Stimulated activated CD4-positive, alpha-beta T cell treated with anti-CD3 and anti-CD28 coated beads, Interleukin-15, amount 100 ng/mL, for 1 hour (primary cell): Measurements from ENCODE around the gene MAP1LC3B.

Experiments
- DNase-seq, 2 donors: peaks; one replicate each; pipeline ENCODE4 v3.0.0-alpha.2; 2020; ENCODE audit warnings: low read depth in 1 of 2, low spot score in 1 of 2

Gene MAP1LC3B

DNA sequence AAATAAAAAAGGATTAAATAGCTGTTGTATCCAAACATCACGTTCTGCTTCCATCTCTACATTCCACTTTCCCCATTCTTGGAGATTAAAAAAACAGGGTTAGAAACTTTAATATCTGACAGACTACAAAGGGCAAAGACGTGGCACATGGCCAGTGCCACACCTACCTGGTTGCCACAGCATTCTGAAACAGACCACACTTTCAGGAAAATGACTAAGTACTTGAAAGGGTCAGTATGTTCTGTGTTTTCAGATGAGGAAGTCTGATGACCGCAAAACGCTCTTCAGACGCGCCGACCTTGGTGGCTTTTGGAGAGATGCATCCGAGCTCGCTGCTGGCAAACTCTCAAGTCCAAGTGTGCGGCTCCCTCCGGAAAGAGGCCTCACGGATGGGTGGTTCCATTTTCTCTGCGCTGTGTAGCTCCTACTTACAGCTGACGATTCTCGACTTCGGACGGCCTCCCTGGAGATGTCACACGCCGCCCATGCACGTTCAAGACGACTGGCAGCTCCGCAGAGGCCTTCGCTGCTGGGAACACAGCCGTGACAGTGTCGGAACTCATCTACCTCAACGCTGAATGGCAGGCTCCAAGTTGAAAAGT lies 15.5 kb downstream of the MAP1LC3B start:
- DNase-seq: no peak

DNA sequence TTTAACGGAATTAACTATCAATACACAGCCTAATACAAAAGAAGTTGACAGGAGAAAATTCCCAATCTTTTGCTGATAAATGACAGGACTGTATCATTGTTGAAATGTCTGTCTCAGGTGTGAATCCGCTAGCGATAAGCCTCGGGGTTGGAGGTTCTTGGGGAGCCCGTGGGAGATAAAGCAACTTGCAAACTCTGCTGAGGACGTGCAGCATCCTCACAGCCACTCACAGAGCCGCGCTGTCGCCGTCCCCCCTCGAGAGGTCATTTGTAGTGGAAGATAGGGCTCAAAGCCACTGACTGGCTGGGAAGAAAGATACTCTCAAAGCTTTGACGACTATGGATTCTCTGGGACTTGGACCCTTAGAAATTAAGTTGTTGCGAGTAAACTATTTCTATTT lies 17.0 kb downstream of the MAP1LC3B start:
- DNase-seq: no peak

DNA sequence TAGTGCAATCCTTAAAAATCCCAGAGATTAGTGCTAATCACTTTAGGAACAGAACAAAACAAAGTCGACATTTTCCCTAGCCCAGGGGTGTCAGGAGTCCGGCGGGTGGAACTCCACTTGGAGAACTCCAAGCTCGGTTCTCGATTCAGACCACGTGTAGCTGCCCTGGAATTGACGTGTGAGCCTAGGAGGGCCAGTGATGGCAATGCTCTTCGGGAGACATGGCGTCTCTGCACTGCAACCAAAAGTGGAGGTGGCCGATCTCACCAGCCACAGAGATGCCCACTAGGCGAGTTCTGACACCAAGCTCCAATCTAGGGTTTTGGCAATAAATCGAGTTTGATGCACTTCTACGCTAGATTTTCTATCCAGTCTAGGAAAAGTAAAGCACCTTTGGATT lies 17.6 kb downstream of the MAP1LC3B start:
- DNase-seq: no peak

DNA sequence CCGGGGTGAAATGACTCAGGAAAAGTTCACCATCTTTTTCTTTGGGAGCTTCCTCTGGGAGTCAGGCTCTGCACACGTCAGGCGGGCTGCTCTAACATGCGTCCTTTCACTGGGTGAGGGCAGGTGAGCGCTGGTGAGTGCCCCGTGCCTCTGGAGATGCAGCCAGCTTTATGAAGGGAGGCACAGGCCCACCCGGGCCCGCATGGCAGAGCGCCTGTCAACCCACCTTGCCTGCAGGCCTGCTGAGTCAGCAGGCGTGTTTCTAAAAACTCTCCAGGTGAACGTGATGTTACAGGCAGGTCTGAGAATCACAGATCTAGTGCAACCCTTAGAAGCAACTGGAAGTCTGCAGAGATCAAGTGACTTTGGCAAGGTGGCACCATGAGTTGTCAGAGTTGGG lies 18.4 kb downstream of the MAP1LC3B start:
- DNase-seq: no peak

DNA sequence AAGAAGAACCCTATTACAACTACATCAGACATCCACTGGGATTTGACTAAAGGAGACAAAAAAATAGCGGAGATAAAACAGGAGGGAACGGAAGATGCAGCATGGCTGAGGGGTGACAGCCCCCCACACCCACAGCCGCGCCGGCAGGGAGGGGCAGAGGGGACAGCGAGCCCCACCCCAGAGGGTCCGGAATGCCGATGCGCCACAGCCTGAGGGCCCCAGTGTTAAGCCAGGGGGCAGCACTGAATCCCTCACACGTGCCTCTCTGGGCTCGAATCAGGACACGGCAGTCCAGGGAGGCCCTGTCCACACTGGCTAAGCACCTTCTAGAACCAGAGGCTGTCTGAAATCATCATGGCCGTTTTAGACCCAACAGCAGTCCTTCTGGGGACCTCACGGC lies 18.8 kb downstream of the MAP1LC3B start:
- no peak for DNase-seq

DNA sequence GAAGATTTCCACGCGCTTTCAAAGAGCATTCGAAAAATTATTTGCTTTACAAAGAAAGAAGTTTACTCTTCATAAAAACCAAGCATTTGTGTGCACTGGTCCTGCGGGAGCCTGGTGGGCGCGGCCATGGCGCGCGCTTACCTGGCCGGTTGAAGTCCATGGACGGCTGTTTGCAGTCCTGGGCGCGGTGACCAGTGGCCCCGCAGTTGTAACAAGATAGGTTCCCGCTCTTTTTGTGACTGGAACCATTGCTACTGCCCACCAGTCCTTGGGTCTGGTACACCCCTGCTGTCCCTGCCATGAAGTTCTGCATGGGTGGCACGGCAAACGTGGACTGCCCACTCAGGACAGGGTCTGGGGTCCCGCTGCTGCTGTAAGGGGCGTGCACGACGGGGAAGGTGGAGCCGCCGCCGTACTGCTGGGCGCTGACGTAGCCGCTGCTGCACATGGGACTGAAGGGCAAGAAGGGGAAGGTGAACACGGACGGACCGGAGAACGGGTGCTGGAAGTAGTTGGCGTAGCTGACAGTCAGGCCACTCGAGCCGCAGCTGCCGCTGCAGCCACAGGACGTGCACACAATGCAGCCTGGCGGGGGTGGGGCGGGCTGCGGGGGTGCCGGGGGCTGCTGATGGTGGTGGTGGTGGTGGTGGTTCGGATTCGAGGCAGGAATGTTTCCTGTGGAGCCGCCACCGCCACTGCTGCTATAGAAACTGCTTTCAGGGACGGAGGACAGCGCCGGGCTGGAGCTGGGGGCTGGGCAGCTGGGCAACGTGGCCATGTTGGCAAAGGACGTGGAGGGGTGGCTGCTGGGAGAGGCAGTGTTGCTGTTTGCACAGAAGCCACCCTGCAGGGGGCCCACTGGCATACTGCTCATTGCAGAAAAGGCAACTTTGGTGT lies 19.5 kb downstream of the MAP1LC3B start:
- no peak for DNase-seq

DNA sequence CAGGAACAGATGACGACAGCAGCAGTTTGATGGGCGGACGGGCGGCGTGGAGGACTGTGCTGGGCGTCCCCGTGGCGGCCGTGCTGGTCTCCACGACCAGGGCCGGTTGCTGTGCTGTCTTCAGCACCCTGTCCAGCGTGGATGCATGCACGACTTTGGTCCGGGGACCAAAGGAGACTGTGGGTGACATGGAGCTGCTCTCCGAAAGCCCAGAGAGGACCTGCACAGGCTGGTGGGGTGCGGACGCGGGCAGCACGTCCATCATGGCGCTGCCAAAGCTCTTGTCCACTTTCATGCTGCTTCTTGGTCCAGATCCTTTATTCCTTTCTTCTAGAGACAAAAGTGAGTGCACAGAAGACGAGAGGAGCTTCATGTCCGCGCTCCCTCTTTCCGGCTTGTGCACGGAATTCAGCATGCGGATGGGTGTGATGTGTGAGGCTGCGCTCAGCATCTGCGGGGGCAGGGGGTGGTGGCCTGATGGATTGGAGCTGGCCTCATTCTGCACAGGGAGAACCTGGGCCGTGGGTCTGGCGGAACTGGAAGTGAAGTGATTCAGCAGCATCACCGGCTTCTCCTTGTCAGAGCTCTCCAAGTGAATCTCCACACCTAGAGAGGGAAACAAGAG lies 20.3 kb downstream of the MAP1LC3B start:
- no peak for DNase-seq

DNA sequence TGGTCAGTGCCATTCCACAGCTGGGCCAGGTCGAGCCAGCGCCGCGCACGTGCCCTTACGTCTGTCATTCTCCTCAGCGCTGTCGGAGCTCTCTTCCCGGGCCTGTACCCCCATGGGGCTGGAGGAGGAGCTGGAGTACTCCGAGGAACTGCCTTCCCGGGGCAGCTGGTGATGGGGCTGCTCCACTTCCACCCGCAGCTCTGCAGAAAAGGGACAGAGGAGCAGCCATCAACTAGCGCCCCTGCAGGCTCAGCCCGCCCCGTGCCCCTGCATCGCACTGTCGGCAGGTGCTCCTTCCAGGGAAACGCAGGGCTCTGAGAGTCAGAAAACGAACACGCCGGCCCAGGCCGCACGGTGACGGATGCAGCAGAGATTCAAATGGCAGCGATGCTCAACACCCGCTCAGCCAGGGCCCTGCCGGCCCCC lies 20.9 kb downstream of the MAP1LC3B start:
- no peak for DNase-seq

DNA sequence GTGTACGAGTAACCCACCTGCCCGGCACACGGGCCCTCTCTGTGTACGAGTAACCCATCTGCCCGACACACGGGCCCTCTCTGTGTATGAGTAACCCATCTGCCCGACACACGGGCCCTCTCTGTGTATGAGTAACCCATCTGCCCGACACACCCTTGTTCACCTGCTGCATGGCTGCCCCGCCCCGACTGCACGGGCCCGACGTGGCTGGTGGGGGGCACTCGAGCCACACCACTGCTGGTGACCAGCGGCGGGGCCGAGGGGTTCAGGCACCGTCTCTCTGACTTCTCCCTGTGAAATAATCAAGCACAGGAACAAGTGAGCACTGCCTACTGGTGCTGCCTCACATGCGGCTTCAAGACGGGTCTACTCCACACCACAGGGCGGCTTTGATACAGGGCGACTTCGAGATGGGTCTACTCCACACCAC lies 22.1 kb downstream of the MAP1LC3B start:
- no peak for DNase-seq

DNA sequence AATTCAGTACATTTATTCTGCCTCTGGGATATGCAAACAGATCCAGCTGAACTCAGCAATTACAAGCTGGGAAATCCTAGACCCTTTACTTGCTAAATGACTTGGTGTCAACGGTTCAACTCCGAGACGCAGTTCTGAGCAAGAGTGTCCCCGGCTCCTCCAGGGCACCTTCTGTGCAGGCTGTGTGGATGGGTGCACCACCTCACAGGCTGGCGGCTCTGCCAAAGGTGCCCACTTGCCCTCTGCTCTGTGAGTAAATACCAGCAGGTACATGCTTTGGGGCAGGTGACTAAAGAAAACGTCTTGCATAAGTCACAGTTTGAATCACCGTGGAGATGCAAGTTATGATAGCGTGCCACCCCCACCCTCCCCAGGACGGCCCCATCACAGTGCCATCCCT lies 23.3 kb downstream of the MAP1LC3B start:
- DNase-seq: no peak

DNA sequence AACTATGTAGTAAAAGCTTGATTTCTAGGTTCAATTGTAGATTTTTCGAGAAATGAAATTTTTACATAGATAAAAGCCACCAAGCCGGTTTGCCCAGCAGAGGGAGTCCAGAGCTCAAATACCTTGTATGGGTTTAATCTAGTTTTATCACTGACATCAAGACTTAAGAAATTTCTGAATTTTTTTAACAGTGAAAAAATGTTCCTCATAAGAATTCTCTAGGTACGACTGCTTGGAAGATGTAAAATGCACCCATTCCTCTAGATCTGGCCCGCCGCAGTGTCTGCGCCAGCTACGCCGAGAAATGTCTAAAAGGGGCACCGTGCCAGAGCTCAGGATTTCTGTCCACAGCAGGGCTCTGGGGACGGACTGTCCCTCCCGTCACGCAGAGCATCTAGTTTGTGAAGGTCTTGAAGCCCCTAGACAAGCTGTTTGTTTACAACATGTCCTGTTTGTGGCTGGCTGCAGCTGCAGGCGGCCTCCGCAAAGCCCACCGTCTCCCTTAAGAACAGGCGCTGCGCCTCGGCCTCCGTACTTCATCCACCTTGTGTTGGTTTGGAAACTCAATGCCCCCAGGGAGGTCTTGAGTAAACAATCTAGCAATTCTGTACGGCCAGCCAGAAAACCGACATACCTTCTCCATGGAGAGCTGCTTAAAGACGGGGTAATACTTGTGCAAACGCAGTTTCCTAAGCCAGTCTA lies 24.8 kb downstream of the MAP1LC3B start:
- DNase-seq: no peak

DNA sequence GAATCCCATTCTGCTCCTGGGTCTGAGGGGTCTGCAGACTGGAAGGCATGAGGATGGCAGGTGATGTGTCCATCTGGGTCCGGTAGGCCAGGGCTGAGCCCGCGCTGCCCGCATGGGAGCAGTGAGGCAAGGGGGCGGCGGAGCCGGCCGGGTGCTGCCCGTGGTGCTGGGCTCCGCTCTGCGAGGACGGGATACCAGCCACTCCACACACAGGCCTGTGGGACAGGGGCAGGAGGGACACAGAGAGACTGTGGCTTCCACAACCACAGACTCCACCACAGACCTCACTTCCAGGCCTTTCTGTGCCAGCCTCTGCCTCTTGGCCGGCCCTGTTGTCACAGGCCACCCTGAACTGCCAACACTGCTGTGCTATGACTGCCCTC lies 25.4 kb downstream of the MAP1LC3B start:
- no peak for DNase-seq

DNA sequence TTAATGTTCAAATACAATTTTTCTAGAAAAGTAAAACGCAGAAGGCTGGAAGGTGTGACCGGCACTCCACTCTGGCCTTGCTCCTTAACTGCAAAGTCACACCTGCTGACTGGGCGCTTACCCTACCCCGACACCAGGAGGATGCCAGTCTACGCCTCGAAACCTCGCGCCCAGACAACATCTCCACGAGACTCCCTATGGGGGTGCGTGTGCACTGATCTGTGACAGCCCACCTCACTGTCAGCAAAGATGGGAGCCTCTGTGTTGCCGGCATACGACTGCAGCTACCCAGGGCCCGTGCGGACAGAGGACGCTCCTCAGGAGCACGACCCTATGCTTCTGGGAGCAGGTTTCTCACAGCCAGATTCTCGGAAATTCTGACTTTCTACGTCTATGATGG lies 26.1 kb downstream of the MAP1LC3B start:
- no peak for DNase-seq

DNA sequence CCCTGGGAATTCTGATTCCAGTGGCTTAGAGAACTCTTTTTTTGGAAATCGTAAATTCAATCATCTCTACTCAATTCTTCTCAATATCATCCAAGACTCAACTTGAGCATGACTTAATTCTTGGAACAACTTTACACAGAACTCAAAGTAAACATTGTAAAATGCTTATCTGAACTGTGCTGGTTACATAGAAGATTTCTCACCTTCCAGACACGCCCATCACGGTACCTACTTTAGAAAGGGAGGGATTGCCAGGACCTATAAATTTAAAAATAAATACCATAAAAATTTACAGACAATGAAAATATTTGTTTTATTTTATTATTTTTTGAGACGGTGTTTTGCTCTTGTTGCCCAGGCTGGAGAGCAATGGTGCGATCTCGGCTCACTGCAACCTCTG lies 26.5 kb downstream of the MAP1LC3B start:
- no peak for DNase-seq

DNA sequence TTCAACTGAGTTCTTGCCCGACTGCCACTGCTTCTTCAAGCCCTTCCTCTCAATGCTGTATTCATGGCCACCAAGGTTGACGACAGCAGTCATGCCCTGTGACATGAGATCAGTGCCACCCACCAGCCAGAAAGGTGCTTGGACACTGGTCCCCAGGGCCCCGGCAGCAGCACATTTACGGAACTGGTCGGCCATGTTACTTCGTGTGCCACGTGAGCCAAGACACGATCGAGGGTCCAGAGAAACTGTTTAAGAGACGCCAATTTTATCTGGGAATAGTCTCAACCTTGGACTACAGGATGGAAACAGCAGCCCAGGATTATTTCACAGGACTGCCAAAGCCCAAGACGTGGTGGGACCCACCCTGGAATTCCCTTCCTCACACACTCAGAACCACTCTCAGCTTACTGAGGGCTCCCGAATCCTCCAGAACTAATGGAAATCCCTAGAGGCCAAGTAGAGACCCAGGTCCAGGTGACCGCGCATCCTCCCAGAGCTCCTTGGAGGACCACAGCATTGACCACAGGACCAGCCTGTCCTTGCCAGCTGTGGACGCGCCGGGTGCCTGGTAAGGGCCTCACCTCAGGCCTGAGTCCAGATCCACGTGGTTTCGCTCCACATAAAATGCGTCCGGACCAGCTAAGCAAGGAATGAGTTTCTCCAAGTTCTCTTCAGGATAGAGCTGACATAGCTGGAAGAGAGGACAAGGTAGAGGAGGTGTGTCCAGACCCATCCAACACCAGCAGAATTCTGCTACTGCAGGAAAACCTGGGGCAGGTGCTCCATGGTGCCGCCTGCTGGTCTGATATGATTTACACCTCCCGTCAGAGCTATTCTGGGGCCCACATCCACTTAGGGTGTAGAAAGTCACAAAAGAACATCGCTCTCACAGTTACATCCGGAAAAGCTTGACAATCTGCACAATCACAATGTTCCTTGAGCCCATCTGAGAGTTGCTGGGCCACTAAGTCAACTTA lies 28.2 kb downstream of the MAP1LC3B start:
- no peak for DNase-seq

DNA sequence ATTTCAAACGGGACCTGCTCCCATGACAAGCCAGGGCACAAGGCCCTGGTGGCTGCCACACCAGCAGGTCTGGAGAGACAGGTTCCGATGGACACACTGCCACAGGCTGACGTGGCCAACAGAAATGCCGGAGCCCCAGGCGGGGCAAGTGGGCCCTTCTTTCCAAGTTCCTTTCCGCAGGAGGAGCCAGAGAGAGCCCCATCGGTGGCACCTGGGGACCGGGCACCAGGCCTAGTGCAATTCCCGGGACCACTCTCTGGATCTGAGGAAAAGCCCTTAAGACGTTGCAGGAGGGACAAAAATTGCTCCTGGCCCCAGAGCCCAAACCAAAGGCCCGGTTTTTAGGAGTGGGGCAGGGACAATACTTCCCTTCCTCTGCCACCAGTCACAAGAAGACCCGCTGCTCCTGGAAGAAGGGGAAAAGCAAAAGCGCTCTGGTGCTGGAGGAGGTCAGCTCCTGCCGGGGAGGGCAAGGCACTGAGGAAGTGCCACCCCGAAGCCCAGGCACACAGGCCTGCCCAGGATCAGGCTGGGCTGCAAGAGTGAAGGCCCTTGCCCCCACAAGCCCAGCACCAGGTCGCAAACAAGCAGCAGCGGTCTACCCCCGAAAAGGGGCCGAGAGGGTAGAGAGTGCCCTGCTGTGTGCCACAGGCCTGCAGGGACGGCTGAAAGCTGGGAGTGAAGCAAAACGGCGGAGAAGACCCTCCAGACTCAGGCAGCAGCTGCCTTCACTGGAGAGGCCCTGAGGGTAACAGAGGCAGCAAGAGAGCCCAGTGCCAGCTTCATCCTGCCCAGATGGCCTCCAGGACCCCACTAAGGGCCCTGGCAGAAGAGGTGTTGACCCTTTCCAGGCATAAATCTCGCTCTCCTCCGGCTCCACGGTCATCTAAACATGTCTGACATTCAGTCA lies 29.1 kb downstream of the MAP1LC3B start:
- DNase-seq: no peak

DNA sequence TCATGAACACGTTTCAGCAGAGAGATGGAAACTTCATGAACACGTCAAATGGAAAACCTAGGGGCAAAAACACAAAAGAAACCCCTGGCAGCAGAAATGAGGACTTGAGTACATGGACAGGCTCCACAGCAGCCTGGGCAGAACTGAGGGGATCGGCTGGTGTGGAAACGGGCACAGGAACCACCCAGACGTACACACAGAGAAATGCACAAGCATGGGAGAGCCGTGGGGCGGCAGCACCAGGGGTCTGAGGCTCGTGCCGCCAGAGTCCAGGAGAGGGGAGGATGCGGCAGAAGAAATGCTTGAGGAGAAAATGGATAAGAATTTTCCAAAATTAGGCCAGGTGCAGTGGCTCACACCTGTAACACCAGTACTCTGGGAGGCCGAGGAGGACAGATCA lies 30.0 kb downstream of the MAP1LC3B start:
- no peak for DNase-seq

DNA sequence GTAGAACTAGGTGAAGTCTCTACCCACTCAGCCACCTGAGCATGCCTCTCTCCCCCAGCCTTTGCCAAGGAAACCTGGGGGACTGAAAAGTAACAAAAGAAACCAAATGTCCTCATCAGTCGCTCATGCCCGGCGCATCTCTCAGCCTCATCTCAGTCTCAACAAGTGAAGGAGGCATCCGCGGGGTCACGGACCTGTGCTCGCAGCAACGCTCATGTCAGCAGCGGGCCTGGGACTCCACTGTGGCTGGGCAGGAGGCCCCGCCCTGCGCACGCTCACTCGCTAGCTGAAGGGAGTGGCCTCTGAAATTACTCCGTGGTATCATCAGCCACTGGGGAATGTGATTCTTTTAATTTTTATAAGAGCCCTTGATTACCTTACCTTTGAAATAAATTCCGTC lies 31.3 kb downstream of the MAP1LC3B start:
- no peak for DNase-seq

DNA sequence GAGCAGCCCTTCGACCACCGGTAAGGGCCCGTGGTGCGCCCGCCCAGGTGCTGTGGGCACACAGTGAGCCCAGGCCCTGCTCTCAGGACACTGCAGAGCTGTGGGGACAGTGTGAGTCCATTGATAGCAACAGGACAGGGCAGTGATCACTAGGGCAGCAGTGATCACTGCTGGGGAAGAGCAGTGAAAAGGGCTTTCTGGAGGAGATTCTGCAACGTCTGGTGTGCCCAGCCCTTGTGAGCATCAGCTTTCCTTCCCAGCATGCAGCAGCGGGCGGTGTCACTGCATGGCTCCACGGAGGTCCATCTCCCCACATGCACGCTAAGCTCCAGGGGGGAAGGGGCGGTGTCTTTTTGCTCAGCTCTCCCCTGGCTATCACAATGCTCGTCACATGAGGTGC lies 32.1 kb downstream of the MAP1LC3B start:
- DNase-seq: no peak

DNA sequence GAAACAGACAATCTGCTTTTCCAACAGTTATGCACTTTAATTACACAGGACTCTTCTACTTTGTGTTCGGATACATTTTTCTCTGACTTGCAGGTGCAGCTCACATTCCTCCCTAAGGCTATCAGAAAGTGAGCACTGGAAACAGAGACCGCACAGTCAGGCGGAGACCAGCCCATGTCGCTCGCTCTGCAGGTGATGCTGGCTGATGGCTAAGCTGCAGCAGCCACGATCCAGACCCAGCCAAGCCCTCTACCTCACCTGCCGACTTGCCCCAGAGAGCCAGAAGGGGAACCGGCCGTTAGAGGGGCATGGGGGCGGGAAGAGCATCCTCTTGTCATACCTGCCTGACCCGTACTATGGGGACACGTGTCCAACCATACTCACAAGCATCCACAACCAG lies 33.8 kb downstream of the MAP1LC3B start:
- no peak for DNase-seq
